Measurements from ENCODE around the gene SDCCAG8. TPM values are rescaled to one million over a fixed set of nuclear protein-coding genes. Genes with fewer than 3 reads are reported as not detected.

Gene SDCCAG8
- total and polyA plus RNA-seq, 2 of the 8 experiments (the other 6 are each of a cell fraction or from before 2014, with no cell fraction given), result 15.6 to 21.0 TPM

GRCh38 chr1:243462929-243463697, 207.3 kb downstream of the SDCCAG8 start (continued):
- TF ChIP-seq SAP30 (IDR thresholded peaks at IDR 0.05; ENCODE audit: insufficient read depth, insufficient replicate concordance, low read length), result no peak

Measured in H1 (cell line).